Tibial nerve (tissue), 4 donors: Measurements from ENCODE around the gene SPEN.

Source experiments
- CTCF ChIP-seq, 5 experiments: fragments of 200-600 bp in 3 of 5; fragments of 450-650 bp in 2 of 5; sonication (generic) in 3 of 5; IDR thresholded peaks; one replicate each; pipeline ENCODE4 v1.5.1; 2016 to 2019; ENCODE audit warnings: antibody characterized with exemption in 5 of 5, mild to moderate bottlenecking in 3 of 5, moderate library complexity in 2 of 5
- EP300 ChIP-seq, 2 donors: sonication (generic); formaldehyde crosslinking; IDR thresholded peaks; one replicate each; pipeline ENCODE4 v1.6.1; 2017; ENCODE audit warnings: antibody characterized with exemption in 2 of 2, mild to moderate bottlenecking in 1 of 2

GRCh38 chr1:15869413-15869812, 21.9 kb downstream of the SPEN start:
- TF ChIP-seq CTCF (IDR thresholded peaks at IDR 0.05): no peak
- TF ChIP-seq EP300 (IDR thresholded peaks at IDR 0.05): no peak
